Activated CD4-positive, alpha-beta T cell treated with anti-CD3 and anti-CD28 coated beads for 1 hour (primary cell): Measurements from ENCODE around the gene GPNMB.
"Not testable (repeated sequence)": the region's sequence is repeated elsewhere in the genome, so short reads cannot be mapped to it uniquely, and the experiment has no call there.

Experiments used
- DNase-seq: peaks from one replicate; pipeline ENCODE4 v3.0.0-alpha.2; 2020

The GPNMB gene

DNA sequence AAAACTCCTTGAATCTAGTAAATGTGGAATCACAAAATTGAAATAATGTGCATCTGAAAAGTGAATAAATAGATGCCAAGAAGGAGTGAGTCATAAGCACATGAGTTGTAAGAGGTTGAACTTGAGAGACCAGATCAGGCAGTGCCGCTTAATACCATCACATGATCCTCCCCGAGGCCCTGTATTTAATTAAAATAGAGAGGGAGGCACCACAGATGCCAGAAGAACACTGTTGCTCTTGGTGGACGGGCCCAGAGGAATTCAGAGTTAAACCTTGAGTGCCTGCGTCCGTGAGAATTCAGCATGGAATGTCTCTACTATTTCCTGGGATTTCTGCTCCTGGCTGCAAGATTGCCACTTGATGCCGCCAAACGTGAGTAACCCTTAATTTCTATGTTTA is at the start of gene GPNMB:
GPNMB (plus strand) TSS at position 221 of the 400 bp plus-strand sequence; CDS start at position 304, 83 bp downstream.
- no peak for DNase-seq

DNA sequence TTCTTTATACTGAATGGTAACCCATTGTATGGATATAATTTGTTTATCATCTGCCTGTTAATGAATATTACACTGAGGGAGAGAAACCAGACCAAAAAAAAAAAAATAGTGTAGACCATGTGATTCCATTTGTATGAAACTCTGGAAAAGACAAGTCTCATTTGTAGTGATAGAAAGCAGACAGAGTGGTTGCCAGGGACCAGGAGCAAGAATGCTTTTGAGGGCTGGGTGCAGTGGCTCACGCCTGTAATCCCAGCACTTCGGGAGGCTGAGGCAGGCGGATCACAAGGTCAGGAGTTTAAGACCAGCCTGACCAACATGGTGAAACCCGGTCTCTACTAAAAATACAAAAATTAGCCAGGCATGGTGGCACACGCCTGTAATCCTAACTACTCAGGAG is 48.8 kb upstream of the GPNMB start:
- not testable (repeated sequence) for DNase-seq

DNA sequence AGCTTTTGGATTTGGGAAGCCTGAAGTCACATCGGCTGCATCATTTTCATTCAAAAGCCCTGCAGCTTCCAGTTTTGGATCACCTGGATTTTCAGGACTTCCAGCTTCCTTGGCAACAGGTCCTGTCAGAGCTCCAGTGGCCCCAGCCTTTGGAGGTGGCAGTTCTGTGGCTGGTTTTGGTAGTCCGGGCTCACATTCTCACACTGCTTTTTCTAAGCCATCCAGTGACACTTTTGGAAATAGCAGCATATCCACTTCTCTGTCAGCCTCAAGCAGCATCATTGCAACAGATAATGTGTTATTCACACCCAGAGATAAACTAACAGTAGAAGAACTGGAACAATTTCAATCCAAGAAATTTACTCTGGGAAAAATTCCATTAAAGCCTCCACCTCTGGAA is 46.2 kb upstream of the GPNMB start:
- no peak for DNase-seq

DNA sequence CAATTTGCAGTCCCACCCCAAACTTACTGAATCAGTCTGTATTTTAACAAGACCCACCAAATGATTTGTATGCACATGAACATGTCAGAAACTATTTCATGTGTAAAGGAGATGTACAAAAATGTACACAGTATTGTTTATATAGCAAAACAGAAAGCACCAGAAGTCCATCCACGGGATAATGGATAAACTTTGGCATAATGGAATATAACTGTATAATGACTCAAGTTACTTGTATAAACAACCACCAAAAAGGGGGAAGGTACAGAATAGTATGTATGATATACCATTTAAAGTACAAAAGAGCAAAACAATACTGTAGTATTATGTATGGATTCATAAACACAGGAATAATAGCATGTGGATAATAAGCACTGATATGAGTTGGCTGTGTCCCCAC is 42.3 kb upstream of the GPNMB start:
- no peak for DNase-seq

DNA sequence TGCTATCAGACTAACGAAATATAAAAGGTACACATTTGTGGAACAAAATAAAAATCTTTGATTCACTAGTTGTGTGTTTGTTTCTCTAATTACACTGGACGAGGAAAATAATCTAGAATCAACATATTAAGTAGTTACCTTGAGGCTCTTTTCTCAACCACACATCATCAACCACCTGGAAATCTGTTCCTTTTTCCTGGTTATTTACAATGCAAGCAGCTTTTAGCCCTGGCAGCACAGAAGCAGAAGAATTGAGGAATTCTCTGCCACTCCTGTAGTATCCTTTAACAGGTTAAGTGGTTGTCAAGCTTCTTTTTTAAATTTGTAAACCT is 41.0 kb upstream of the GPNMB start:
- no peak for DNase-seq

DNA sequence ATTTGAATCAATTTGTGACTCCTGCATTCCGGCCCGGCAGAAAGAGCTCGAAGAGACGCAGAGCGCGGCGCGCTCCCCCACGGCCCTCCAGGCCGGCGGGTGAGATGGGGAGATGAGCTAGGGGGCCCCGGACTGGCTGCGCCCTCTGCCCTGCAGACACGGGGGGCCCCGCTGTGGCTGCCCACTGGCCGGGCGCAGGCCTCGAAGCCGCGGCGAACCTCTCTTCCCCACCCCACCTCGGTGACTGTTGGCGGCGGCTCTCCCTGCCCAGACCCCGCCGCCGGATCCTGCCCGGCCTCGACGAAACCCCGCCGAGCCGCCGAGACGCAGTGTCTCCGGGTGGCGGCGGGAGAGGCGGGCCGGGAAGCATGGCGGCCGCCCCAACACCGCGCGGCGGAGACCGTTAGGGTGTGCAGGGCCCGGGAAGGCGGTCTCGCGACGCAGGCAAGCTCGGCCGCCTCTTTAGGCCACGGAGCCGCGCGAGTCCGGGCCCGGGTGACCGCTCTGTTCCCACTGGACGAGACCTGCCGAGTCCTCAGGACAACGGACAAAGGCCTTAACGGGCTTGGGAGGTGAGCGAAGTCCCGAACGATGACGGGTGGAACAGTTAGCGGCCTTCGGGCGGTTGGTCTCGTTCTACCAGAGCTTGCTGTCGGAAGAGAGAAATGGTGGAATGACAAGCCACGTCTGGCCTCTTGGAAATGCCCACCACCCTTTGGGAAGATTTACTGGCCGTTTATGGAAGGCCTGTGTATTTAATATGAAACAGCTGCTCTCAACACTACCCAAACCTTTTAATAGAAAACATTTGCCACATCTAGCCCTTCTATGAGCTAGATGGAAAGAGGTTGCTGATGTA is 40.4 kb upstream of the GPNMB start:
- DNase-seq = no peak

DNA sequence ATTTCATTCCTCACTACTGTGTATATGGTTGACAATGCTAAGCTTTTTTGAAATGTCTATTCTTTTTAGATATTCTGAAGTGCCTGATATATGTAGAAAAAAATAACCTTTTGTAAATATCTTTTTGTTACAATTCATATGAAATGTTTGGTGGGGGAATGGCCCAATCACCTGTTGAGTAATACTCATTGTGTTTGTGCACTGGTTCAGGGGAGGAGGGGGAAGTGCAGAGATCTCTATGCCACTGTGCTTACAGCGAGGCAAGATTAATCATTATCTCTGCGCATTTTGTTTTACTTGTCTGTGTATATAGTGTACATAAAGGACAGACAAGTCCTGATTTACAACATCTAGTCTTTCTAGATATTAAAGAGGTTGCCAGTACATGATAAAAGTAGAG is 39.6 kb upstream of the GPNMB start:
- no peak for DNase-seq

DNA sequence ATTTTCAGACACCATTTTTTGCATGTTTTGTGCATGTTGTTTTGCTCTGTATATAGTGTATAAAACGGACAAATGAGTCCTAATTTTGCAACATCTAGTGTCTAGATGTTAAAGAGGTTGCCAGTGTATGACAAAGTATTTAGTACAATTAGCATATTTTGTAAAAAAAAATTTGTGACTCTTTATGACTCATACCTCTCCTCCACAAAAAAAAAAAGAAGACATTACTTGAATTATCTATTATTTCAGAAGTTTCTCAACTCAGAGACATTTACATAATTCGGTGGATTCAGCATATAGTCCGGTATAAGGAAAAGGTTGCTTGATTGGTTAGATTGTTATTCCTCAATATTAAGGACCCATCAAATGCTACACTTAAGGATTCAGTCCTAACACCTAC is 38.7 kb upstream of the GPNMB start:
- no peak for DNase-seq

DNA sequence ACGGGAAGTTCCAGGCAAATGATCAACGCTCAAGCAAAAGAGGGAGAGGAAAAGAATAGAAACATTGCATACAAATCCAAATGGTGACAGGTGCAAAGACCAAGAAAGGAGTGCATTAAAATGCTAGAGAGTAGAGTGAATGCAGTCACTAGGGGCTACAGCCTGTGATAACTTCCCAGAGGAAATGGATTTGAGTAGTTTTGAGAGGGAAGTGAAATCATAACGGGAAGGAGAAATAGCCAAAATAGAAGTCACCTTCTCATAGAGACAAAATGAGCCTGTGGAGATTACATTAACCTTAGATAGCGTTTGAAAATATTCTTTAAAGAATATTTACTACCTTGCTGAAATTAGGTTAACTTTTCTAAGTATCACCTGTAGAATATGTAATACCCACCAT is 38.3 kb upstream of the GPNMB start:
- DNase-seq = no peak

DNA sequence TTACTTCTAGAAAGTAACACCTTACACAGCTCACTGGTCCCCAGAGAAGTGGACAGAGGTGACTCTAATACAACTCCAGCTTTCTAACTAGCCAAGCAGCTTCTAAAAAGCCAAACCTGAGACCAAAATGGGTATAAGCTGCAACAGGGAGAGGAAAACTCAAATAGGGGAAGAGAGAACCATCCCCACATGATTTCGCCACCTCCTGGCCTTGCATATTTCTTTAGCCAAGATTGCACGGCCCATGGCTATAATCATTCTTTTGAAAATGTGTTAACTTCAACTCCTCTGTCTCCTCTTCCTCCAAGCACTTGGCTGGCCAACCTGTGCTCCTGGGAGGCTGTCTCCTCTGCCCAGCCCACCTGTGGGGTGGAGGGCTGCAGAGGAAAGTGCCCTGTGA is 36.1 kb upstream of the GPNMB start:
- no peak for DNase-seq

DNA sequence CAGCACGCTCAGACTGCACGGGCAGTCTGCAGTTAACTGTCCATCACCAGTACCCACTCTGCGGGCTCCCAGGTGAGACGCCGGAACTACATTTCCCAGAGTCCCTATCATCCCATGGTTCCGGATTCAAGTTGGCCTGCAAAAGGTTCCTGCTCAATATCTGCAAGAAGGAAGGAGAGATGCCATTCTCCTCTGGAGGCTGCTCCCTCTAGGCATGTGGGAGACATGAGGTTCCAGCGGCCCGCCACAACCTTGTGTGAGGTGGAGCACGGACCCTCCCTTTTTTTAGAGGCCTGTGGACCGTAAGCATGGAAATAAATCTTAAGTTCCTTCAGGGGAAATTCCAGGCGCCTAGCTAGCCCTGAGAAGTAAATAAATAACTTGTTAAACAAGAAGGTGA is 35.0 kb upstream of the GPNMB start:
- no peak for DNase-seq

DNA sequence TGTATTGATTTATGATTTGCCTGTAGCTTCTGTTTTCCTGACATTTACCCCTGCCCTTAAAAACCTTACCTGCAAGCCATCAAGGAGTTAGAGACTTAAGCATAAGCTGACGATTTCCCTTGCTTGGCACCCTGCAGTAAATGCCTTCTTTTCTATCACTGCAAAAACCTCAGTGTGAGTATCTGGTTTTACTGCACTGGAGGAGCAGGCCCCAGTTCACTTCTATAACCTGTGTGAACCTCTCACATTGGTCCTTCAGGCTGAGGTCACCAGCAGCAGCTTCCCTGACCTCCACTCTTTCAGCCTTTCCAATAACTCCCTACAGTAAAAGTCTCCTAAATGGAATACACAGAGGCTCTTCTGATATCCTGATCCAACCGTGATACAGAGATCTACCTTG is 34.2 kb upstream of the GPNMB start:
- DNase-seq = no peak

DNA sequence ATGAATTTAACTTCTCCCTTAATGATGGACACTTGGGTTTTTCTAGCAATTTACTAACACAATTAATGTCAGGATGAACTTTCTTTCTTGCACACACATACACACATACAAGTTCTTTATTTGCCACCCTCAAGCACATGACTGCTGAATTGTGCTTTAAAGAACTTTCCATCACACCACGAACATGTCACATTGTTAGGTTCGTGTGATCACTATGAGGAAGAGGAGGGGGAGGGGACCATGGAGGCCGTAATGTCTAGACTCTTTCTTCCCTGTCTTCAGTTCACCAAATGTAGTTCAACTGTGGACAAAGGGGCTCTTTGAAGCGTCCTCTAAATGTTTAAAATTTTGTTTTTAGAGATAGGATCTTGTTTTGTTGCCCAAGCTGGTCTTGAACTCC is 33.7 kb upstream of the GPNMB start:
- DNase-seq = no peak

DNA sequence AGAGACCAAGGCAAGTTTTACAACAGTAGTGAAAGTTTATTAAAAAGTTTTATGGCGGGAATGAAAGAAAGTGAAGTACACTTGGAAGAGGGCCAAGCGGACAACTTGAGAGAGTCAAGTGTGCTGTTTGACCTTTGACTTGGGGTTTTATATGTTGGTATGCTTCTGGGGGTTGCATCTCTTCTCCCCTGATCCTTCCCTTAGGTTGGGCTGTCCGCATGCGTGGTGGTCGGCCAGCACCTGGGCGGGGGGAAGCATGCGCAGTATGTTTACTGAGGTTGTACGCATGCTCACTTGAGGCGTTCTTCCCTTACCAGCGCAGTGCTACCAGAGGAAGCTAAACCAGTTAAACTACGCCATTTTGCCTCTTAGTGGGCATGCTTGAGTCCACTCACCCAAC is 32.8 kb upstream of the GPNMB start:
- no peak for DNase-seq

DNA sequence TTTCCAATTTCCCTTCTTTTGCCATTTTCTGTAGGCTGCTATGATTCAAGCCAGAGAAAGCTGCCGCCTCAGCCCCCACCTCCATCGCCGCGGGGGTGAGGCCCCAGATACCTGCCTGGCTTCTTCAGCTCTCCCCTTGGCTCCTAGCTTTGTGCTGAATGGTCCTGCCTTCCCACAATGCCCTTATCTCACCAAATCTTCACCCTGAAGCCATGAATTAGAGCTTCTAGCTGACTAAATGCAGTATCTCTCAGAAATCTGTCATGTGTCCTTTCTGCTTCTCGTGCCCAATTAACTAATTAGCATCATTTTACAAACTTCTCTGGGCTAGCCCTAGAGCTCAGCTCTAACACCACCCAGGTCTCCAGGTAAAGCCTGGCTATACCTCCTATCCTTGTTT is 32.2 kb upstream of the GPNMB start:
- DNase-seq = no peak

DNA sequence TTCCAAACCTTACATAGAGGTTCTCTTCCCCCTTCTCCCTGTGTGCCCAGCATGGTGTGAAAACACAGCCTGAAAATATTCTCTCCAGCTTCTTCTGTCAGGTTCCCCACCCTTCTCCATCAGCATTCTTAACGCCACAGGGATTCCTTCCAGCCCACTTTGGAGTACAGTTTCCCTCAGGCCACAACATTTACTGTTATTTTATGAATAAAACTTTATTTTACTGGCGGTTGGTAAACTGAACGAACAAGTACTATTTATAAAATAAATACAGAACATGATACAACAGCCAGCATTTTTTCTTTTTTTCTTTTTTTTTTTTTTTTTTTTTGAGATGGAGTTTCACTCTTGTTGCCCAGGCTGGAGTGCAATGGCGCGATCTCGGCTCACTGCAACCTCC is 31.6 kb upstream of the GPNMB start:
- no peak for DNase-seq

DNA sequence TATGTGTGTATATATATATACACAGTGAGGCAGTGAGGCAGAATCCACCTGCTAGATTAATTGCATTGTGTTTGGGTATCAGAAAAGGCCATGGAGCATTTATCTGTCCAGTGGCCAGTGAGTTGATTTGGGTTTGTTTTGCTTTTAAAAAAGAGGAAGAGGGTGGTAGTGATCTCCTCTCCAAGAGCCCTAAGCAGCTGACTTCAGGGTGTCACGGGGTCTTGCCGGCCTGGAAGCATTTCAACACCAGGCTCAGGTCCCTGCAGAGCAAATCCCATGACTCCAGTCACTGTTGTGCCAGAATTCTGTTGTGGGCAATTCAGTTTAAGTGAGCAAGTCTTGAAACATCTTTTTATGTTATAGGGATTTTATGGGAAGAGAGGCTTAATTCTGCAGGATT is 30.6 kb upstream of the GPNMB start:
- no peak for DNase-seq

DNA sequence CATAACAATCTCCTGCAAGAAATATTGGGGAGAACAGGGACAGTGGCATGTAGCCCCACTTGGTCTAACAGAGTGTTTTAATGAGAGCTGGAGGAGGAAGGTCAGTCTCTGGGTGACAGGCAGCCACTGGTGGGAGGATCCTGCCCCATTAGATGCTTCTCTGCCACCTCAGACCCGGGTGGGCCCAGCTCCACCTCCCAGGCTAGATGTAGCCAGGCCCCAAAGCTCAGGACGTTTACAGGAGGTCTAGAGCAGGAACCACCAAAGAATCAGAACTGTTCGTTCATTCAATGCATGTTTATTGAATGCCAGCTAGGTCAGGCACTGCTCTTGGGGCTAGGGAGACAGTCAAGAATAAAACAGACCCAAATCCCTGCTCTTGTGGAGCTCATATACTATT is 28.4 kb upstream of the GPNMB start:
- no peak for DNase-seq

DNA sequence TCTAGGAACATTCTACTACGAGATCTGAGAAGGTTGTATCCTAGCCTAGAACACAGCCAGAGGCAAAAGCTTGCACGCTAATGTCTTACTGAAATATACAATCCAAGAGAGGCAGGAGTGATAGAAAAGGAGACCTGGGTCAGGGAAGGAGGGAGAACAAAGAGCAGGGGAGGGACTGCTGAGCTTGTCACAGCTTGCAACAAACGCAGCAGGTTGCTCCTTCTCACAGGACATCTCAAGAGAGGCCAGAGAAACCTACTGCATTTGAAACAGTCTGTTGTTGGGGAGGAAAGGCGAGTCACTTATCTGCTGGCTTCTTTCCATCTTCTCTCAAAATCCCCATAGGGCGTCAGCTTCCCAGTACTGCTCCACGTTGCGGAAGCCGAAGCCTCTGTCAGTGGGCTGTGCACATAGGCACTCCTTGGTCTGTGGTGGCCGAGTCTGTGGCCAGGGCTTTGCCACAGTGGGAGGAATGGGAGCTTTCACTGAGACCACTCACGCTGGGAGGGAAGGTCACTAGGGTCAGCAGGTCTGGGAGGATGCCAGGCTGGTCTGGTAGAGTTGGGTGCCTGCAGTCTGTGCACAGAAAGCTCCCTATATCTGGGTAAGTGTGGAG is 25.8 kb upstream of the GPNMB start:
- DNase-seq = no peak

DNA sequence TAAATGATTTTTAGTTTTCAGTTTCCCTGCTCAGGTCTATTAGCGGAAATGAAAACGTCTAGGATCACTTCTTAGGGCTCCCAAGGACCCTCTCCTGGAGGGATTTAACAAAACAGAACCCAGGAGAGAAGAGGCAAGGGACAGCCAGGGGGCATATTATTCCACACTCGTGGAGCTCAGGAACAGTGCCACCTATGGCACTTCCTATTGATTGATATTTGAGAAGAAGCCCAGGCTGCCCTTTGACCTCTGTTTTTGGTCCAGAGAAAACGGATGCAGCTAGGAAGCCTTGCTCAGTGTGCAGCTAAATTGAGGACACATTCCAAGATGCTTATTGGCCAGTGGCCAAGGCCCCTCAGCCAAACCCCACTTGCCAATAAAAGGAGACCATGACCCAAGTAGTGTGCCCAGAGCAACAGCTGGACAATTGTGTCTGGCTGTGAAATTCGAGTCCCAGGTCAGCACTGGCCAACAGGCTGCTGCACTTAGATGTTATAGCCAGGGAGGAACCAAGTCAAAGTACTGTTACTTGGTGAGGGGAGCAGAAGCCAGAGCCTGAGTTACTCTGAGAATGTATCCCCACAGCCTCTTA is 24.0 kb upstream of the GPNMB start:
- DNase-seq = no peak

DNA sequence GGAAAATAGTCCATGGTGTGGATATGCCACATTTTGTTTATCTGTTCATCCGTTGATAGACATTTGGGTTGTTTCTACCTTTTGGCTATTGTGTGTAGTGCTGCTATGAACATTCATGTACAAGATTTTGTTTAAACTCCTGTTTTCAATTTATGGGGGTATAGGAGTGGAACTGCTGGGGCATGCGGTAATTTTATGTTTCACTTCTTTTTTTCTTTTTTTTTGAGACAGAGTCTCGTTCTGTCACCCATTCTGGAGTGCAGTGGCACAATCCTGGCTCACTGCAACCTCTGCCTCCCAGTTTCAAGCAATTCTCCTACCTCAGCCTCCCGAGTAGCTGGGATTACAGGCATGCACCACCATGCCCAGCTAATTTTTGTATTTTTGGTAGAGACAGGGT is 22.2 kb upstream of the GPNMB start:
- not testable (repeated sequence) for DNase-seq

DNA sequence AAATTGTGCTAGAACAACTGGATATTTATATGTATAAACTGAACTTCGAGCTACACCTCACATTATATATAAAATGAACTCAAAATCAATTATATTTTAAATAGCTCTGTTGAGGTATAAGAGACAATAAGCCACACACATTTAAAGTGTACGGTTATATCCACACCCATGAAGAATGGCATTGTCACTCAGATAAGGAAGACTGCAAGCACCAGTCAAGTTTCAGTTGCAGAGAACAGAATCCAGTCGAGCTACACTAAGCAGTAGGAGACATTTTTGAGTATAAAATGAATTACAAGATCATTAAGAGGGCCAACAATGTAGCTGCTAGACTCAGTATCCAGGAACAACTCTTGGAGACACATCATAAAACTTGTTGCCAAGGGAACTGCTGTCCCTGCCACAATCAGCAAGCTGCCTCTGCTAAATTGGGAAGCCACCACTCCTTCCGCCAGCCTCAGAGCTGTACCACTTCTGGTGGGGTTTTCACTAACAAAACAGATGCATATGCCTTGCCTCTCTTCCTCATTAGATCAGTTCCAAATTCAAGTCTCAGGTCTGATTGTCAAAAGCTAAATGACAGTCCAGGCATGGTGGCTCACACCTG is 19.6 kb upstream of the GPNMB start:
- no peak for DNase-seq

DNA sequence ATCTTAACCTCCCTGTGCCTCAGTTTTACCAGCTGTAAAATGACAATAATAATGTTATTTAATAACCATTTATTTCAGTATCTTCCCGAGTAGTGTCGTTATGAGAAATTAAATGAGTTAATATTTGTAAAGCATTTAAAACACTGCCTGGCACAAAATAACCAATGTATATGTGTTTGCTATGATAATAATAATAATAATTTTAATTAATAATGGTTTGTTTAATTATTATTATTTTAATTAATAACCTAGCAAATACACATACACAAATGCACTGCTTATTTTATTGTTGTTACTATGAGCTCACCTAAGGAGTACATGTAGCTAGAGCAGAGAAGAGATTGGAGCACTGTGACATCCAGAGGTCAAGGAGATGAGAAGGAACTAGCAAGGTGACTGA is 18.2 kb upstream of the GPNMB start:
- DNase-seq = no peak

DNA sequence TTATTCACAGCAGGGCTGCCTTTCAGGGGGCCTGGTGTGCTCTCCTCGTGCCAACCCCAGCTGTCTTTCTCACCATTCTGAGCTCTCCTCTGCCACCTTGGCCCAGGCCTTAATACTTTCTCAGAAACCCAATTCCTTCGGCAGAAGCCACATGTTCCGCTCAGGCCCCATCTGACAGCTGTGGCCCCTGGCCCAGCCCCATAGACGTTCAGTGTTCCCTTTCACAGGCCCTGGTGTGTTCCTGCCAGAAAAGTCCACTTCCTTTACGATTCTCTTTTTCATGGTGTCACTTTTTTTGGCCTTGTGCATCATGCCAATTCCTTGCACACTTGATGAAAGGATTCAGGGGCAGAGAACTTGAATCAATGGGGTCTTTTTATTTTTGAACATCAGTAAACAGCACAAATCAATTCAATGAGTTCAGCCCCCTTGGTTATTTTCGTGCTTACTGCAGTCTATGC is 15.9 kb upstream of the GPNMB start:
- DNase-seq = no peak
